IPS-20b (cell line): ENCODE measurements around the gene SHC2.

Experiments used
- H3K27ac ChIP-seq: one replicate; pipeline ENCODE4 v1.5.1; 2013; ENCODE audit warnings: low read length
- H3K27me3 ChIP-seq: 2 replicates; pipeline ENCODE4 v1.6.1; 2013; ENCODE audit warnings: mild to moderate bottlenecking, low read length, inconsistent platforms; ENCODE audit not compliant: insufficient read depth
- H3K36me3 ChIP-seq: 2 replicates; pipeline ENCODE4 v1.6.1; 2013; ENCODE audit warnings: low read depth, mild to moderate bottlenecking, inconsistent platforms, low read length, moderate library complexity; ENCODE audit not compliant: insufficient read depth
- H3K4me1 ChIP-seq: 2 replicates; pipeline ENCODE4 v1.6.1; 2013; ENCODE audit warnings: mild to moderate bottlenecking, control low read depth, inconsistent platforms, low read length, moderate library complexity; ENCODE audit not compliant: insufficient read depth
- H3K4me3 ChIP-seq: 2 replicates; pipeline ENCODE4 v1.5.1; 2013; ENCODE audit warnings: mild to moderate bottlenecking, low read length, inconsistent platforms
- H3K9ac ChIP-seq: 2 replicates; pipeline ENCODE4 v1.6.1; 2013; ENCODE audit warnings: low read depth, mild to moderate bottlenecking, inconsistent platforms, low read length, moderate library complexity
- H3K9me3 ChIP-seq: 2 replicates; pipeline ENCODE4 v1.6.1; 2013; ENCODE audit warnings: mild to moderate bottlenecking, low read depth, low read length, inconsistent platforms; ENCODE audit not compliant: insufficient read depth

The SHC2 gene

DNA sequence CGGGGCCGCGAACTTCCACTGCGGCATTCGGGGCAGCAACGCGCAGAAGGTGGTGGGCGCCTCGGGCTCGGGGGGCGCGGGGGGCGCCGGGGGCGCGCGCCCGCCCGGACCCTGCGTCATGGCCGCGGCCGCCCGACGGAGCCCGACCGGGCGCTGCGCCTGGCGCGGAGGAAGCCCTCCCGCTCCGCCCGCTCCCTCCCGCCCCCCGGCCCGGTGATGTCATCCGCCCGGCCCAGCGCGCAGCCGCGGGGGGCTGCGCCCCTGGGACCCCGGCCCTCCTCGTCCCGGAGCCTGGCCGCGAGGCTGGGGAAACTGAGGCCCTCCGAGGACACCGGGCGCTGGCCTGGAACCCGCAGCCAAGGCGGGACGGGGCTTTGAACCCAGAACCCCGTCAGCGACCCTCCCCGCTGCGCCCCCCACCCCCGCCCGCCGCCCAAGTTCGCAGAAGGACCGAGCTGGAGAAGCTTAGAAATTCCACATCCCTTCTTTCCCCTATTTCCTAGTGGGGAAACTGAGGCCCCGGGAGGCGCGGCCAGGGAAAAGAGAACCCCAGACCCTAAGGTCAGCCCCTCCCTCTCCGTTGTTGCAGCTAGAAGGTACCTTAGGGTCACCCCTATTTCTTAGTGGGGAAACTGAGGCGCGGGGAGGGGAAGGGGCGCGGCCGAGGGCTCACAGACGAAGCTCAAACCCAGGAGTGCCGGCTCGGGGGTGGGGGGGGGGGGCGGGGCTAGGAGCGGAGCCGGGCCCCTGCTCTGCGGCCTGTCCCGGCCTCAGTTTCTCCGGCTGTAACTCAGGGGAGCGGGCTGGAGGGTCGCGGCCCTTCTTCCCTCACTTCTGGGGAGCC, at the start of gene SHC2:
Gene SHC2 (minus strand): TSS at position 157 of the 844 bp plus-strand sequence. CDS start 37 bp downstream, at position 120.
- H3K9ac ChIP-seq: no peak within 1 kb of the TSS
- H3K9me3 ChIP-seq: no peaks in the 10 kb centered on the region
- H3K36me3 ChIP-seq: no peaks in the 10 kb centered on the region
- no peak within 1 kb of the TSS for H3K27ac ChIP-seq
- H3K4me3 ChIP-seq: peak within 1 kb of the TSS; percentile 66
- H3K27me3 ChIP-seq: peaks cover 30% of the 10 kb centered on the region
- no peaks in the 10 kb centered on the region for H3K4me1 ChIP-seq

DNA sequence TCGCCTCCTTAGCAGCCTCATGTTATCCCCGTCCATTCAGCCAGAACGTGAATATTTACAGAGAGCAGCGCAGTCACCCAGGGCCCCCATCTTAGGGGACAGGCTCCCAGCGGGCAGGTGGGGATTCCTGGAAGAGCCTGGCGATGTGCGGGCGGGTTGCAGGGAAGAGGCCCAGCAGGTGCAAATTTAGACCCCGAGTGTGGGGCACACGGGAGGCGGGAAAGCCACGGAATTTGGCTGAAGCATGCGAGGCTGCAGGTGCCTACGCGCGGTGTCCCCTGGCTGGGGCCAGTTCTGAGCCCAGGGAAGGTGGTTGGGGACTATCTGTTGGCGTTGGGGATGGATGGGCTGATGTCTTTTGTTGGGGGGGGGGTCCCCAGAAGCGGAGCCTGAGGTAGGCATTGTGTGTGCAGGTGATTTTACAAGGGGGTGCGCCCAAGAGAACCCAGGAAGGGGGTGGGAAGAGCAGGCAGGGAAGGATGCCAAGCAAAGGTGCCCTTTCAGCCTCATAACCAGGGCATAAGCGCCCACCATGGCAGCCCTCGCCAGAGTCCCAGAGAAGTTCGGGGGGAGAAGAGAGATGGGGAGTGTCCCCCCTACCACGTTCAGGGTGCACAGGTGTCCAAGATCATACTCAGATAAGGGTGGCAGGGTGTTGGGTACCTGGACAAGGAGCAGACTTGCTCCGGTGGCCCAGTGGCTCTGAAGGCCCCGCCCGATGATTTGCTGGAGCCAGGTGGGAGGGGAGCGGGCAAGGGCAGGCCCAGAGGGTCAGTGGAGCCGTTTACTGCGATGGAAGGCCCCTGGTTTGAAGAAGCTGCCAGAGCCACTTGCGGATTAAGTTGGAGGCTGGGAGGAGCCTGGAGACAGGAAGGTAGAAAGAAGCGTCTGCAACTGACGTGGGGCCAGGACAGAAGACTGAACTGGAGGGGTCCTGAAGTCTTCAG, 47.6 kb upstream of the SHC2 start:
- H3K9me3 ChIP-seq: no peaks in the 10 kb centered on the region
- H3K4me1 ChIP-seq: peaks cover 3% of the 10 kb centered on the region; the same call in 1 of the 2 replicates
- peaks cover 7% of the 10 kb centered on the region; the same call in 1 of the 2 replicates for H3K36me3 ChIP-seq
- H3K27me3 ChIP-seq: peaks cover 27% of the 10 kb centered on the region
- H3K9ac ChIP-seq: peak overlapping the region; percentile 64; the same call in 1 of the 2 replicates
- no peak overlapping the region for H3K27ac ChIP-seq
- peak overlapping the region; percentile 80 for H3K4me3 ChIP-seq

DNA sequence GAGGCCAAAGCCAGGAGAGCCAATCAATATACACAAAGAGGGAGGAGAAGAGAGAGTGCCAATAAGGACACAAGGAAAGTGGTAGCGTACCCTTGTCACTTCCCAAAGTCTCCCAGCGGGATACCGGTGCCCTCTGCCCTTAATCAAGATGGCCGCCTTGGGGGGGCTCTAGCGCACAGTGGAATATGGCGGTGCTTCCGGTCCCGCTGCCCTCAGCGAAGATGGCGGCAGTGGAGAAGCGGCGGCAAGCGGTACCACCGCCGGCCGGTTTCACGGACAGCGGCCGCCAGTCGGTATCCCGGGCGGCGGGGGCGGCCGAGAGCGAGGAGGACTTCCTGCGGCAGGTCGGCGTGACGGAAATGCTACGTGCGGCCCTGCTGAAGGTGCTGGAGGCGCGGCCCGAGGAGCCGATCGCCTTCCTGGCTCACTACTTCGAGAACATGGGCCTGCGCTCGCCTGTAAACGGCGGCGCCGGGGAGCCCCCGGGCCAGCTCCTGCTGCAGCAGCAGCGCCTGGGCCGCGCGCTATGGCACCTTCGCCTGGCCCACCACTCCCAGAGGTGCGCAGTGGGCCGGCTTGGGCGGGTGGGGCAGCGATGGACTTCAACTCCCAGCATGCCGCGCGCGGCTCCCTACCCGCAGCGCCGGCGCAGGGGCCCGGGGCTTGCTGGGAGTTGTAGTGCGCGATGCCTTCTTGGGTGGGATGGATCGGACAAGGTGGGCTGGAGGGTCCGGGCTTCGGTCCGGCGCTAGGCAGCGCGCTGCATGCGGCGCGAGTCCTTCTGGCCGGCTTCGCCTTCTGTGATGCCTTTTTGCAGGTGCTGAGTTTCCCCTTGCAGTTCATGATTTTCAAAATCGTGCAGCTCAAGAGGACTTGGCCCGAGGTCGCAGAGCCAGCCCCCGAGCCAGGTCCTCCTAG, 46.7 kb upstream of the SHC2 start, which contains the start of gene TPGS1:
Gene TPGS1 (plus strand): TSS at position 212 of the 918 bp plus-strand sequence. CDS start 10 bp downstream, at position 222.
- H3K4me1 ChIP-seq: peaks cover 3% of the 10 kb centered on the region; the same call in 1 of the 2 replicates
- no peaks in the 10 kb centered on the region for H3K9me3 ChIP-seq
- peaks cover 7% of the 10 kb centered on the region; the same call in 1 of the 2 replicates for H3K36me3 ChIP-seq
- peaks cover 18% of the 10 kb centered on the region for H3K27me3 ChIP-seq
- peak within 1 kb of the TSS; percentile 64 for H3K9ac ChIP-seq
- peak within 1 kb of the TSS; percentile 89 for H3K27ac ChIP-seq
- peak within 1 kb of the TSS; percentile 80 for H3K4me3 ChIP-seq

DNA sequence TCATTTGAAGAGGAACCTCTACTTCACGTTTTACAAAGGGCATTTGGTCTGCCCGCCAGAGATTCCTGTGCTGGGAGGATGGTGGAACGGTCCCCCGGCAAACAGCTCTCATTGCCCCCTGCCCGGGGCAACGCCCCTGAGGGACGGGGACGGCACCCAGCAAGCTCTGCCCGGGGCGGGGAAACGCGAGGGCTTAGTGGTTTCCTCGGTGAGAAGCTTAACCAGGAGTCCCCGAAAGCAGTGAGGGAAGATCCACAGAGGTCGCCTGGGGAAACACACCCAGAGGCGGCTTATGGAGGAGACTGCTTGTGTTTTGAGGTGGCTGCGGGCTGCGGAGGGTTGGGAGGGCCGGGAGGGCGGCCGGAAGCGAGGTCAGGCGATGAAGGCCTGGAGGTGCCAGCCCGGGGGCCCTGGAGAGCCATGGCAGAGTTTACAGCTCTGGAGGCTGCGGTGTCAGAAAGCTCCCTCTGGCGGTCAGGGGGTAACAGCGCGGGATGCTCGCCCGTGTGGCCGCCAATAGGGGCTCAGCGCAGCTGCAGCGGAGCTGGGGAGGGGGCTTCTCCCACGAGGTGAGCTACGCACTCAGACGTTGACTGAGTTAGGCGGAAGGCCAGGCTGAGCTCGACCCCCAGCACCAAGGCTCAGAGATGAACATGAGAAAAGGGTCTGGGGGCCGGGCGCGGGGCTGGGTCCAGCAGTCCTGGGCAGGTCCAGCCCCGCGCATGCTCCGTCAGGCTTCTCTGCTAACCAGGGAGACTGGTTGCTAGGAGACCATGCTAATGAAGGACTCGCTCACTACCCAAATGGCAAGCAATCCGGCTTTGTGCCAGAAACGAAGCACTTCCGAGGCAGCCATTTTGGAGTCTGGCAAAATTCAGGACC, 45.8 kb upstream of the SHC2 start:
- Histone ChIP-seq H3K9me3 (no peaks in the 10 kb centered on the region), H3K27ac (peak overlapping the region; percentile 89), H3K36me3 (peaks cover 7% of the 10 kb centered on the region; the same call in 1 of the 2 replicates), H3K4me3 (peak overlapping the region; percentile 80), H3K27me3 (peaks cover 9% of the 10 kb centered on the region; the same call in 1 of the 2 replicates), H3K4me1 (peaks cover 3% of the 10 kb centered on the region; the same call in 1 of the 2 replicates), H3K9ac (peak overlapping the region; percentile 64)

GRCh38 chr19:504616-505015, 43.8 kb upstream of the SHC2 start:
- Histone ChIP-seq H3K9ac (no peak overlapping the region), H3K9me3 (no peaks in the 10 kb centered on the region), H3K27me3 (peaks cover 9% of the 10 kb centered on the region), H3K4me3 (no peak overlapping the region), H3K36me3 (peaks cover 6% of the 10 kb centered on the region; the same call in 1 of the 2 replicates), H3K4me1 (no peaks in the 10 kb centered on the region; the same call in 1 of the 2 replicates), H3K27ac (no peak overlapping the region)

GRCh38 chr19:501646-502045, 40.8 kb upstream of the SHC2 start:
- Histone ChIP-seq H3K4me3 (no peak overlapping the region), H3K9ac (no peak overlapping the region), H3K27me3 (peaks cover 33% of the 10 kb centered on the region), H3K9me3 (no peaks in the 10 kb centered on the region), H3K4me1 (no peaks in the 10 kb centered on the region; the same call in 1 of the 2 replicates), H3K36me3 (no peaks in the 10 kb centered on the region), H3K27ac (no peak overlapping the region)

DNA sequence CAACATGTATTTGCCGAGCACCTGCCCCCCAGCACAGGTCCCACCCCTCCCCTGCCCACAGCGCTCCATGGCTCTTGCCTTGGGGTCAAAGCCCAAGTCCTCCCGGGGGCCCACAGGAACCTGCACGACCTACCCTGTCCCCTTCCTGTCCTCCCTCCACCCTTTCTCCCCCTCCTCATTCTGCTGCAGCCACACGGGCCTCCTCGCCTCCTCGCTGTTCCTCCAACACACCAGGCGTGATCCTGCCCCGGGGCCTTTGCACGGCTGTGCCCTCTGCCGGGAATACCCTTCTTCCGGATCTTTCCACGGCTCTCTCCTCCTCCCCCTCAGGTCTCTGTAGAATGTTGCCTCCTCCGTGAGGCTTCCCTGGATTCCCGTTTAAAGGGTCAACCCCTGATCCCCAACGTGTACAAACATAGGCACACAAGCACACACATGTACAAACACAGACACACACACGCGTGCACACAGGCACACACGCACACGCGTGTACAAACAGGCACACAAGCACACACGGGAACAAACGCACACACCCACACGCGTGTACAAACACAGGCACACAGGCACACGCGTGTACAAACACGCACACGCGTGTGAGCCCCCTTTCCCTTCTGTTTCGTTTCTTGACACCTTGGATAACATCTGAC, 38.3 kb upstream of the SHC2 start:
- H3K4me3 ChIP-seq: no peak overlapping the region
- no peaks in the 10 kb centered on the region for H3K9me3 ChIP-seq
- H3K27me3 ChIP-seq: peaks cover 39% of the 10 kb centered on the region
- no peak overlapping the region for H3K9ac ChIP-seq
- H3K27ac ChIP-seq: no peak overlapping the region
- no peaks in the 10 kb centered on the region for H3K4me1 ChIP-seq
- no peaks in the 10 kb centered on the region for H3K36me3 ChIP-seq

- H3K27ac ChIP-seq: no peak overlapping the region
- no peaks in the 10 kb centered on the region for H3K9me3 ChIP-seq
- no peak overlapping the region for H3K9ac ChIP-seq
- H3K4me1 ChIP-seq: no peaks in the 10 kb centered on the region
- H3K27me3 ChIP-seq: peaks cover 39% of the 10 kb centered on the region
- H3K36me3 ChIP-seq: no peaks in the 10 kb centered on the region
- H3K4me3 ChIP-seq: peak overlapping the region; percentile 50; the same call in 1 of the 2 replicates
Measured at GRCh38 chr19:498511-498891, 37.7 kb upstream of the SHC2 start.

DNA sequence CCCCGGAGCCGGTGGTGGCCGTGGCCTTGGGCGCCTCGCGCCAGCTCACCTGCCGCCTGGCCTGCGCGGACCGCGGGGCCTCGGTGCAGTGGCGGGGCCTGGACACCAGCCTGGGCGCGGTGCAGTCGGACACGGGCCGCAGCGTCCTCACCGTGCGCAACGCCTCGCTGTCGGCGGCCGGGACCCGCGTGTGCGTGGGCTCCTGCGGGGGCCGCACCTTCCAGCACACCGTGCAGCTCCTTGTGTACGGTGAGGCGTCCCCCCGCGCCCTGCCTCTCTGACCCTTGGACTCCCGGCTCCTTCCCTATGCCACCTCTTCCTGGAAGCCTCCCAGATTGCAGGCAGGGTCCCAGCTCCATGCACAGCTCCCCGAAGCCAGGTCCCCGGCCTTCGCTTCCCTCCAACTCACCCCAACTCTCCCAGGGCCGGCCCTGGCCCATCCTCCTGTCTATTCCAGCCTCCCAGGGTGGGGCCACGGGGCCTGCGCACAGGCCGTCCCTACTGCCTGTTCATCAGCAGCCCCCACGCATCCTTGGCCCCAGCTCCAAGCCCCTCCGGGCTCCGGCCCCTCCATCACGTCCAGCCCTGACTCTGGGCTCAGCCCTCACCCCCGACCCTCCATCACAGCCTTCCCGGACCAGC, 37.2 kb upstream of the SHC2 start:
- Histone ChIP-seq H3K4me1 (no peaks in the 10 kb centered on the region), H3K4me3 (peak overlapping the region; percentile 50; the same call in 1 of the 2 replicates), H3K9ac (no peak overlapping the region), H3K27me3 (peaks cover 39% of the 10 kb centered on the region), H3K9me3 (no peaks in the 10 kb centered on the region), H3K36me3 (no peaks in the 10 kb centered on the region), H3K27ac (no peak overlapping the region)
